ENCODE results near the gene ZNF443. TPM values are rescaled to one million over a fixed set of nuclear protein-coding genes. Genes with fewer than 3 reads are reported as not detected.

ZNF443 gene
- total and polyA plus RNA-seq, 9 of the 15 experiments (the other 6 are each of a cell fraction or from before 2014, with no cell fraction given), result 1.5 to 4.9 (median 2.8) TPM

GRCh38 chr19:12484371-12485051 is 43.7 kb upstream of the ZNF443 start, which contains the start of gene ZNF709:
Gene ZNF709 (minus strand): TSS chr19:12484816. CDS start chr19:12484657, 159 bp downstream.
- in situ Hi-C loops (cut with MboI), result no loop called here
- H3K4me3 ChIP-seq, result peak within 1 kb of the TSS; percentile 58
- peaks cover 0 to 11% of the 10 kb centered on the region in 2 experiments; a peak in 3 of 5 replicates for H3K4me1 ChIP-seq (replicated peaks in 1 of 2; ENCODE audit: control insufficient read depth in 2 of 2, insufficient read depth in 2 of 2, low read length in 2 of 2)
- peak within 1 kb of the TSS; percentile 23 to 89; a peak in 3 of 4 replicates for H3K9ac ChIP-seq (ENCODE audit: insufficient read depth in 1 of 2, low read depth in 2 of 2, low read length in 2 of 2)
- no TSS peak for BruUV-seq (replicated peaks)
- DNase-seq (ENCODE audit: extremely low read depth in 1 of 4, low spot score in 3 of 4), result peak; percentile 82 to 93 (median 90)
- POLR2A ChIA-PET, result interaction anchor here (0.6 to 1.0 kb wide), 3 partner anchors 11 to 232 kb away, joined by 3 to 6 read pairs (median 3); no protein-coding TSS in a partner anchor
- ATAC-seq, result peak; percentile 98
- intact Hi-C loops (cut with micrococcal nuclease), result loop anchor here (10.0 kb wide), 1 partner anchor 110 kb away; no protein-coding TSS in a partner anchor
- CTCF ChIA-PET (ENCODE audit: low intra/inter-chr PET ratio), result no interaction called here
- H3K79me2 ChIP-seq (ENCODE audit: control insufficient read depth, insufficient read depth, low read length), result no peaks in the 10 kb centered on the region
- H3K27ac ChIP-seq (ENCODE audit: extremely low read depth, low read depth, low read length), result no peak within 1 kb of the TSS
- WGBS (ENCODE audit: insufficient coverage, low coverage, missing lambda C conversion rate), result 13% methylated on average over 45 of the region's 53 CpGs
- H4K20me1 ChIP-seq (replicated peaks; ENCODE audit: control insufficient read depth, insufficient read depth, low read length), result no peaks in the 10 kb centered on the region
- H3K27me3 ChIP-seq (ENCODE audit: control insufficient read depth in 2 of 2, insufficient read depth in 2 of 2, low read length in 2 of 2), result no peaks in the 10 kb centered on the region; a peak in 1 of 5 replicates
- peak within 1 kb of the TSS; percentile 93 for H2AFZ ChIP-seq (ENCODE audit: low read depth, low read length)
- H3K4me2 ChIP-seq (ENCODE audit: insufficient read depth, low read length), result peak within 1 kb of the TSS; percentile 79
- H3K9me3 ChIP-seq (replicated peaks; ENCODE audit: control insufficient read depth, insufficient read depth, low read depth, low read length), result no peaks in the 10 kb centered on the region
- H3K9me1 ChIP-seq (ENCODE audit: control insufficient read depth, insufficient read depth, low read length), result no peaks in the 10 kb centered on the region
- peak; percentile 87 for FAIRE-seq
- H3K36me3 ChIP-seq (ENCODE audit: control insufficient read depth, insufficient read depth, low read length), result no peaks in the 10 kb centered on the region
- peak; percentile 48 for TF ChIP-seq HNRNPLL (IDR thresholded peaks at IDR 0.05; ENCODE audit: low read depth, low read length, poor library complexity, severe bottlenecking)
- TF ChIP-seq BRCA1 (IDR thresholded peaks at IDR 0.05), result no peak
- no peak for TF ChIP-seq BRCA1 (CRISPR knock-in tag; IDR thresholded peaks at IDR 0.05)
- 0 out of 2 replicates have a peak, but pooled peaks have one; percentile 36 for TF ChIP-seq MBD1 (CRISPR knock-in tag; IDR thresholded peaks at IDR 0.05)
- peak; percentile 82 for TF ChIP-seq CXXC5 (CRISPR knock-in tag; IDR thresholded peaks at IDR 0.05)
- peak; percentile 44 for TF ChIP-seq MEIS2 (IDR thresholded peaks at IDR 0.05; ENCODE audit: partially characterized antibody)
- peak; percentile 53 for TF ChIP-seq NFYB (IDR thresholded peaks at IDR 0.05; ENCODE audit: extremely low read depth, insufficient read length)
- TF ChIP-seq RFX1 (IDR thresholded peaks at IDR 0.05), result peak; percentile 92
- 0 out of 2 replicates have a peak, but pooled peaks have one; percentile 18 for TF ChIP-seq ZBTB40 (IDR thresholded peaks at IDR 0.05)
- no peak for TF ChIP-seq ZBTB40 (CRISPR knock-in tag; IDR thresholded peaks at IDR 0.05)
- TF ChIP-seq GTF2E2 (tag; IDR thresholded peaks at IDR 0.05), result no peak

Data from K562 (cell line).